Stimulated activated CD4-positive, alpha-beta T cell treated with anti-CD3 and anti-CD28 coated beads, Interleukin-4, amount 100 ng/mL, for 48 hours (primary cell): ENCODE results near the gene RFX2.
"Not testable (repeated sequence)": the region's sequence is repeated elsewhere in the genome, so short reads cannot be mapped to it uniquely, and the experiment has no call there.

Experiments used
- DNase-seq, 2 donors: peaks; one replicate each; pipeline ENCODE4 v3.0.0-alpha.2; 2020; ENCODE audit warnings: low read depth in 2 of 2

RFX2 gene

GRCh38 chr19:6012426-6013170, 97.7 kb downstream of the RFX2 start:
- DNase-seq: no peak

GRCh38 chr19:6011794-6012193, 98.5 kb downstream of the RFX2 start:
- DNase-seq: no peak

DNA sequence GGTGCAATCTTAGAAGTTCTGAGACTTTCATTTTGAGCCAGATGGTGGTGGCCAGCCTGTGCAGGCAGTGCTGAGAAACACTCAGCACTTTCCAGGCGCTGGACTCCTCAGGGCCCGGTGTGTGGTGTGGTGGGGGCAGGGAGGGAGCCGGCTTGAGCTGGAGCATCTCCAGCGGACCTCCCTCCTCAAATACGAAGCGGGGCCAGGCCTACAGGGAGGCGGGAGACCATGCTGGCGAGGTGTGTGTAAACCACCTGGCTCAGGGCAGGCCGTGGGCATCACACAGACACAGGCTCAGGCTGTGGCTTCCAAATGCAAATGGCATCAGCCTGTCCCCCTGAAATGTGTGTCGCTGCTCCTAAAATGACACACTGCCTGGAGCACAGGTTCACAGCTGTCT, 99.1 kb downstream of the RFX2 start:
- DNase-seq: no peak

DNA sequence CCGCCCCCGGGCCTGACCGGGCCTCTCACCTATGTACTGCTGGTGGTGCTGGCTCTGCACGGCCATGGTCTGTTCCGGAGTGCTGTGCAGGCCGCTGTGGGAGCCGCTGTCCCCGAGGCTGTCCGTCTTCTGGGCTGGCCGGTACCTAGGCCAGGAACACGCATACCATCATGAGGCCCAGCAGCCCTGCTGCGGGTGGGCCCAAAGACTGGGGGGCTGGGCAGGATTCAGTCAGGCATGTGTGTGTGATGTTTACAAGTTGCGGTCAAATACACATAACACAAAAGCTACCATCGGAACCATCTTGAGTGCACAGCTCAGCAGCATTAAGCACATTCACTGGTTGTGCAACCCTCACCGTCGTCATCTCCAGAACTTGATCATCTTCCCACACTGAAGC, 100.2 kb downstream of the RFX2 start:
- no peak for DNase-seq

DNA sequence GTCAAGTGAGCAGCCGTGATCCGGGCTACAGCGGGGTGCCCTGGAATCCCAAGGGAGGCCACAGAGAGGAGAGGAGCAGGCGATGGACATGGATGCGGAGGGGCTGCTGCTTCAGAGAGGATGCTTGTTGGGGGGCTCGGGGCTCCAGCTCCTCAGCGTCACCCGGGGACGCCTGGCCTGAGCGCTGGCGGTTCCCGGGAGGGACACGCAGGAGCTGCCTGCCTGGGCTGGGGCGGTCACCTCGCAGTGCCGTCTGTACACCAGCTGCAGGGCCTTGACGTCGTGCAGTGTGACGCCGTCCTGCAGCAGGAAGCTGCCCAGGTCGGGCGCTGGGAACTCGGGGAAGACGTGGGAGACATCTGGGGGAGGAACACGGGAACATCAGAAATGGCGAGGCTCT, 102.4 kb downstream of the RFX2 start:
- no peak for DNase-seq

DNA sequence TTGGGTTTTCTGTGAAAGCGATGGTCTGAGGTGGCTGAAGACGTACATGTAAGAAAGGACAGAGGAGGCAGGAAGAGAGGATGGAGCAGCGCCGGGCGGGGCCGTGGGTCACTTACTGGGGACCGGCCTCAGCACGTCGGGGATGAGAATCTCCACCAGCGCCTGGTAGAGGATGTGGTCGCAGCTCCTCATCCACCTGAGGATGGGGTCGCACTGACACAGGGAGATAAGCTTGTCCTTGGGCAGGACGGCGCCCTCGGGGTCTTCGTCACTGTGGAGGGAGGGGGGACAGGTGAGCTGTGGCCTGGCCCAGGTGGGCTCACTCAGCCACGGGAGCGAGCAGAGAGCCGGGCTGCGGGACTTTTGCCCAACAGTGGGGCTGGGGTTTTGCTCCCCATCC, 103.4 kb downstream of the RFX2 start:
- no peak for DNase-seq

GRCh38 chr19:6006070-6006446, 104.2 kb downstream of the RFX2 start:
- not testable (repeated sequence) for DNase-seq

DNA sequence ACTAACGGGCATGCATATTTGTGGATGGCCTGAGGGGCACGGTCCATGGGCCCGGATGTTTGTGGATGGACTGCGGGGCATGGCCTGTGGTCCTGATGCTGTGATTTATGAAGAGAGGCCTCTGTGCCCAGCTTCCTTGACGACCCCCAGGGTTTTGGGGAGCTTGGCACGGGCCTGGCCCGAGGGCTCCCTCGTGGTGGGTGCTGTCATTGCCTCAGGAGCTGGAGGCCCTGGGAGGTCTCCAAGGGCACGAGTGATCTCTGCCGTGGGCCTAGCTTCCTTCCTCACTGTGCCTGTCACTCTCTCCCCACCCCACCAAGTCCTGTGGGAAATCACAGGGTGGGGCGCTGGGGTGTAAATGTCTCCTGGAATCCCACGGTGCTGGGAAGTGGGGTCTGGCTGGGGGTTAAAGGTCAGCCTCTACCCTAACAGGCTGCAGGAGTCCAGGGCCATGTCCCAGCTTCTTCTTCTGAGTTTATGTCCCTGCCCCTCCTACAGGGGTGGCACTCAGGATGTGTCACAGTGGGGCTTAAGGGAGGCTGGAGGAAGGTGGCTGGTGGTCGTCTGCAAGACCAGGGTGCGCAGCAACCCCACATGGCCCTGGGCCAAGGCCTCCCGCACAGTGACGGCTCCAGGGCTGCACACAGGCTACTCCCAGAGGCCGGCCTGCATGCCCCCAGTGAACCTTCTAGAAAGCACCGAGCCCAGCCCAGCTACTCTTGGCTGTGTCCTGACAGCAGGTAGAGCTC, 104.8 kb downstream of the RFX2 start:
- DNase-seq: no peak

GRCh38 chr19:6003976-6004375, 106.3 kb downstream of the RFX2 start:
- no peak for DNase-seq

DNA sequence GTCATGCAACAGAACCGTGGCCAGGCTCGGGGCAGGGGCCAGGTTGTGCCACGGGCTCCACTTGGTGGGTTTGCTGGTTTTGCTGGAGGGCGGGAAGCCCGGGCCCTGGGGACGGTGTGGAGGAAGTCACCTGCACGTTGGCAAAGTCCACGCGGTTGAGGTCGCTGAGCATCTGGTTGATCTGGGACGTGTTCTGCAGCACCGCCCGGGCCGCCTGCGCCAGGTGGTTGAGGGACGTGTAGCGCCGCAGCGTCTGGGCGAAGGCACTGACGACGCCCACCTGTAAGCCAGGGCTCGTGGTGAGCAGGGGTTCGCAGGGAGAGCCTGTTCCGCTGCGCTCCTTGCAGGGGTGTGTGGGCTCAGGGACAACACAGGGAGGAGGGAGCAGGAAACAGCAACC, 107.7 kb downstream of the RFX2 start:
- DNase-seq: no peak

DNA sequence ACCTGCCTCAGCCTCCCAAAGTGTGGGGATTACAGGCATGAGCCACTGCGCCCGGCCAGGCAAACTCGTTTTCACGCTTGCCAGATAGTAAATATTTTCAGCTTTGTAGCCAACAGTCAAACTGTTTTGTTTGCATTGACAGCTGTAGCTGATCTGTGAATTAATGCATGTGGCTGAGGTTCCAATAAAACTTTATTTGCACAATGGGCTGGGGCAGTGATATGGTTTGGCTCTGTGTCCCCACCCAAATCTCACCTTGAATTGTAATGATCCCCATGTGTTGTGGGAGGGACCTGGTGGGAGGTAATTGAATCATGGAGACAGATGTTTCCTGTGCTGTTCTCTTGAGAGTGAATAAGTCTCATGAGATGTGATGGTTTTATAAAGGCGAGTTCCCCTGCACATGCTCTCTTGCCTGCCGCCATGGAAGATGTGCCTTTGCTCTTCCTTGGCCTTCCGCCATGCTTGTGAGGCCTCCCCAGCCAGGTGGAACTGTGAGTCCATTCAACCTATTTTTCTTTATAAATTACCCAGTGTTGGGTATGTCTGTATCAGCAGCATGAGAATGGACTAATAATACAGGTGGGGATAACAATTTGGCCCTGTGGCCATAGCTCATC, 110.0 kb downstream of the RFX2 start:
- DNase-seq: no peak

DNA sequence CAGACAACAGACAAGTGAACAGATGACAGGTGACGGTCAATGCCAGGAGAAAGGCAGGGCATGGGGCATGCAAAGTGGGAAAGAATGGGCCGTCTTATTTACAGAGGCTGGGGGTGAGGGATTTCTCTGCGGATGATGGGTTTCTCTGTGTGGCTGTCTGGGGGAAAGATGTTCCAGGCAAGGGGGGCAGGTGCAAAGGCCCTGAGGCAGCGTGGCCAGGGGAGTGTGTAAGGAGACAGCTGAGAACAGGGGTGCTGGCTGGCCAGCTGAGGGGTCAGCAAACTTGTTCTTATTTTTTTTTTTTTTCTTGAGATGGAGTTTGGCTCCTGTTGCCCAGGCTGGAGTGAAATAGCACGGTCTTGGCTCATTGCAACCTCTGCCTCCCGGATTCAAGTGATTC, 110.6 kb downstream of the RFX2 start:
- DNase-seq: no peak

GRCh38 chr19:5997371-5997770, 112.9 kb downstream of the RFX2 start:
- DNase-seq: no peak

DNA sequence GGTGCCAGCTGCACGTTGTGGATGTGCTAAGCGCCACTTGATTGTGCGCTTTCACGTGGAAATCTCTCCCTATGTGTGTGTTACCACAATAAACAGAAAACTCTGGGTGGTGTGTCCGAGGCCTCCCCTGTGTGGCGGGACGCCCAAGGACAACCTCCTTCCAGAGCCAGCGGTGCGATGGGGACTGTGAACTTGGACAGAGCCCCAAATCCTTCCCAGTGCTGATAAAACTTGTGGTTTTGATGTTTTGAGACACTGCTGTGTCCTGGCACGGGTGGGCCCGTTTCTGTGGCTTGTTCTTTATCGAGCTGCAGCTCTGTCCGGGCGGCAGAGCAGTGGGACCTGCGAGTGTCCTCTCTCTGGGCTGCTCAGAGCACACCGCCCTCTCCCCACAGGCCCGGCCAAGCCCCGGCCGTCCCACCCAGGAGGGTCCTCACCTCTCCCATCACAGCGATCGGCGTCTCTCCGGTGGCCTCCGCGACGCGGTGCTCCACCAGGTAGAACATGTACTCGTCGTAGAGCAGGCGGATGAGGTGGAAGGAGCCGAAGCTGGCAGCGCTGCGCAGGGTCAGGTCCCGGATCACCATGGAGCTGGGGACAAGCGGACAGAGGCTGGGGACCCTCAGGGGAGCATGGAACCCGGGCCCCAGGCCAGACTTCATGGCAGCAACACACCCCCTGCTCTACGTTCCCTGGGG, 113.5 kb downstream of the RFX2 start:
- DNase-seq: no peak

GRCh38 chr19:5996102-5996501, 114.2 kb downstream of the RFX2 start:
- DNase-seq: no peak

DNA sequence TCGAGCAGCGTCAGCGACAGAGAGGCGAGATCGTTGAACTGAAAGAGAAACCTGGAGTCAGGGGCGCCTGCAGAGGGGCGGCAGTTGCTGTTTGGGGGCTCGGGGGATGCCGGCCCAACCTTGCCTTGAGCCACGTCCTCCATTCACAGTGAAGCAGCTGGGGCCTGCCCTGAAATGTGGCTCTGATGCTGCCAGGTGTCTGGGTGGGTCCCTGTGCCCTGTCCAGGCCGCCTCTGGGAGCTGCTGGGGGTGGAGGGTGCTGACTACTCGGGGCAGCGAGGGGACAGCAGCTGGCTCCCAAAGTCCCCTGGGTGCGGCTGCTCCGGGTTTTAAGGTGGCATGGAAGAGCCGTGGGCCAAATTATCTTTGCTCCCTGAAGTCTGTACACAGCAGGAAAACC, 114.7 kb downstream of the RFX2 start:
- DNase-seq: no peak

DNA sequence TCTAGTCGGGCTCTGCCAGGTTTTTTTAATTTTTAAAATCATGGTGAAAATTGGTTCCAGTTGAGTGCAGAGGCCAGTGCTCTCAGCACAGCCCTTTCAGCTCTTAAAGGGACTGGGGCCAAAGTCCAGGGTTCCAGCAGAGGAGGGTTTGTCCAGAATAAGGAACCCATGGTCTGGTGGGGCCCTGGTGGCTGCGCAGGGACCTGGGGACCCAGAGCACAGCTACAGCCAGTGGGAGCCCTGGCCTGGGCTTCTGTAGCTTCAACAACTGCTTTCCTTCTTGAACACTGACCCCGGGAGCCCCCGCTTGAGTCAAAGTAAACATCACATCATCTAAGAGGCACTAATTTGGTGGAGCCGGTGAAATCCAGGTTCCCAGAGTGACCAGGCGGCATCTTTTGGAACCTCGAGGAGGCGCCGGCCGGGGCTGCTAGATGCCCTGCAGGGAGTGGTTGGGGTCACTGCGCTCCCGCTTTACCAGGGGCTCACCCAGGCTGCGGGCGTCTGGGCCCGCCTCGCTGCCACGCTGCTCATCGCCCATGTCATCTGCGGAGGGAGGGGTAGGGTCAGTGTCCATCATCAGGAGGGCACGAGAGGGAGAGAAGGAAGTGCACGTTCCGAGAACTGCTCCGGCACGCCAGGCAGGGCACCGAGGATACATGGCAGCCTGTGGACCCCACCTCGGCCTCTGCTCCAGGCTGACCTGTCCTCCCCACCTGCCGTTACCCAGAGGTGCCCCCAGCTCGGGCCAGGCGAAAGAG, 115.7 kb downstream of the RFX2 start:
- DNase-seq: no peak

GRCh38 chr19:5993648-5994358, 116.5 kb downstream of the RFX2 start:
- DNase-seq: no peak

DNA sequence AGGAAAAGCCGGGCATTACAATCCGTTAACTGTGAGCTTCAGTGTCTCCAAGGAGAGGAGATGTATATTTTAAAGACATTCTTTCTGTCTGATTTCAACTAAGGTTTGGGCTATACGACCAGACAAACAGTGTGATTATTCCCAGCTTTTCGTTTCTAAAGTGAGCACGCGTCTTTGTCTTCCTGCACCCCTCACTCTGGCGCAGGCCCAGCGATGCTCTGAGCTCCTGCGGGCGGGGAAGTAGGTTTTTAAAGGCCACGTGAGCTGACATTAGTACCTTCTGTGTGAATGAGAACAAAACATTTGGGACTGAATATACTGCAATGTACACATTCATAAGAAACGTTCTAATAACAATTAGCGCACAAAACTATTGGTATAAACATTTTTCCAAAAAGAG, 117.1 kb downstream of the RFX2 start:
- DNase-seq: no peak

GRCh38 chr19:5992756-5993155, 117.5 kb downstream of the RFX2 start:
- DNase-seq: no peak

DNA sequence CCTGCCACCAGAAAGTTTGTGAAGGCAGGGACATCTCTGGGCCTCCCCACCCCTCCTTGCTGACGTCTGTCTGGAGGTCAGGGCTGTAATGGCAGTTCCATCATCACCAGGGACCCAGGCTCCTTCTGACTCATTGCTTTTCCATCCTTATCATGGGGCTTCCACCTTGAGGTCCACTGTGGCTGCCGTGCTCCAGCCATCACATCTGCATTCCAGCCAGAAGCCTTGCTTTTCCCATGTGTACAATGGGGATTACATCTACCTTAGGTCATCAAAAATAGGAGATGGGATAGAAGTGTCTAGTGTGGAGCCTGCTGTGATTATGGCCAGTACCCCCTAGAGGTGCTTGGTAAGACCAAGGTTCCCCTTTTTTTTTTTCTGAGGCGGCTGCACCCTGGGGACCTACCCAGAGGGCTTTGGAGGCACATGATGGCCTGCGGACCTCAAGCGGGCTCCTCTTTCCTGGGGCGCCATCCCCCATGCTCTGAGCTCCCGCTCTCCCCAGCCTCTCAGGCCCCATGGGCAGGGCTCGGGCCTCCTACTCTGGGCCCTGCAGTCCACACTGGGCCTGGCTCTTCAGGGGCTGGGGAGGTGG, 119.0 kb downstream of the RFX2 start:
- no peak for DNase-seq
